Caki2 (cell line): ENCODE results near the gene MED12L. TPM values are rescaled to one million over a fixed set of nuclear protein-coding genes. Genes with fewer than 3 reads are reported as not detected.

ENCODE experiments used
- DNase-seq: peaks from one replicate; pipeline ENCODE4 v3.0.0-alpha.2; 2015; ENCODE audit warnings: low read depth
- in situ Hi-C: cut with HindIII; loops from 2 replicates; pipeline ENCODE4 v1.10.0; 2016; ENCODE audit warnings: low sequenced_read_pairs, low pct_unique_long_range_greater_than_20kb, mixed read lengths
- total RNA-seq: library from RNA; depleted of rRNA; stranded (reverse); fragments of >200 nt; shearing (Covaris generic); gene quantifications from 2 replicates; pipeline ENCODE4 v1.2.3, GENCODE V29; 2014; ENCODE audit warnings: low replicate concordance

MED12L gene
- total RNA-seq, 1 experiment from 2014 or later, result 0.24 TPM

GRCh38 chr3:151299006-151299405 lies 213.5 kb downstream of the MED12L start:
- DNase-seq, result no peak
- in situ Hi-C loops, result no loop called here

- no peak for DNase-seq
- in situ Hi-C loops, result no loop called here
Measured at GRCh38 chr3:151300539-151300938, 215.1 kb downstream of the MED12L start.

- no peak for DNase-seq
- in situ Hi-C loops, result no loop called here
Measured at GRCh38 chr3:151301787-151302186, 216.3 kb downstream of the MED12L start.

- no peak for DNase-seq
- in situ Hi-C loops, result no loop called here
Measured at GRCh38 chr3:151303751-151304150, 218.3 kb downstream of the MED12L start.

- peak; percentile 92 for DNase-seq
- in situ Hi-C loops, result no loop called here
Measured at GRCh38 chr3:151305060-151305774, 219.8 kb downstream of the MED12L start.

- DNase-seq, result no peak
- in situ Hi-C loops, result no loop called here
Measured at GRCh38 chr3:151305775-151306151, 220.3 kb downstream of the MED12L start.

- DNase-seq, result no peak
- in situ Hi-C loops, result no loop called here
Measured at GRCh38 chr3:151306168-151306810, 220.8 kb downstream of the MED12L start.

GRCh38 chr3:151307131-151307530 lies 221.7 kb downstream of the MED12L start:
- DNase-seq, result no peak
- in situ Hi-C loops, result no loop called here

GRCh38 chr3:151307583-151308488 lies 222.4 kb downstream of the MED12L start:
- DNase-seq, result no peak
- in situ Hi-C loops, result no loop called here

GRCh38 chr3:151309566-151309965 lies 224.1 kb downstream of the MED12L start:
- no peak for DNase-seq
- in situ Hi-C loops, result no loop called here

GRCh38 chr3:151312972-151313371 lies 227.5 kb downstream of the MED12L start:
- in situ Hi-C loops, result no loop called here
- no peak for DNase-seq

GRCh38 chr3:151314137-151314536 lies 228.7 kb downstream of the MED12L start:
- in situ Hi-C loops, result no loop called here
- DNase-seq, result no peak

GRCh38 chr3:151314593-151314992 lies 229.1 kb downstream of the MED12L start:
- in situ Hi-C loops, result no loop called here
- DNase-seq, result no peak

GRCh38 chr3:151315136-151315535 lies 229.7 kb downstream of the MED12L start:
- in situ Hi-C loops, result no loop called here
- DNase-seq, result no peak

GRCh38 chr3:151315846-151316245 lies 230.4 kb downstream of the MED12L start:
- in situ Hi-C loops, result no loop called here
- DNase-seq, result no peak

GRCh38 chr3:151316267-151316991 lies 231.0 kb downstream of the MED12L start, which contains the start of gene GPR87:
Gene GPR87 (minus strand): TSS chr3:151316820. CDS start chr3:151300100, 16,720 bp downstream.
- peak; percentile 16 for DNase-seq
- in situ Hi-C loops, result no loop called here

- DNase-seq, result no peak
- in situ Hi-C loops, result no loop called here
Measured at GRCh38 chr3:151318313-151318712, 232.8 kb downstream of the MED12L start.

- DNase-seq, result no peak
- in situ Hi-C loops, result no loop called here
Measured at GRCh38 chr3:151318991-151319390, 233.5 kb downstream of the MED12L start.
